Measurements from ENCODE around the gene MPI. TPM values are rescaled to one million over a fixed set of nuclear protein-coding genes. Genes with fewer than 3 reads are reported as not detected.

MPI gene
- total RNA-seq (33.1 and 50.7 TPM in 2 replicates), polyA plus RNA-seq (65.0 and 65.5 TPM in 2 replicates), polyA minus RNA-seq (ENCODE audit: low replicate concordance) (93.5 and 99.3 TPM in 2 replicates)
- polyA plus RNA-seq (2012): 46.3 and 51.0 TPM in 2 replicates

GRCh38 chr15:74889883-74890664 lies at the start of gene MPI:
MPI (plus strand) TSS chr15:74890042; CDS start chr15:74890074, 32 bp downstream.
- Histone ChIP-seq H3K79me2 (ENCODE audit: control insufficient read depth, insufficient read depth, low read length) (peaks cover 4% of the 10 kb centered on the region), H3K4me1 (ENCODE audit: control insufficient read depth, extremely low read depth, insufficient read depth, low read length) (peaks cover 4% of the 10 kb centered on the region), H3K4me2 (ENCODE audit: extremely low read depth, insufficient read depth, low read length) (peak within 1 kb of the TSS; percentile 97), H3K9me3 (ENCODE audit: control insufficient read depth, insufficient read depth, low read depth, low read length) (no peaks in the 10 kb centered on the region), H3K4me3 (replicated peaks in 1 of 4; ENCODE audit: control extremely low read depth in 1 of 4, insufficient read depth in 1 of 4, low read depth in 3 of 4, low read length in 4 of 4) (peak within 1 kb of the TSS; percentile 88 to 95 (median 91)), H3K27me3 (ENCODE audit: control insufficient read depth, insufficient read depth, low read length) (no peaks in the 10 kb centered on the region), H3K9ac (ENCODE audit: insufficient read depth, low read length) (peak within 1 kb of the TSS; percentile 81), H3K36me3 (ENCODE audit: control insufficient read depth, insufficient read depth, low read length) (peaks cover 9% of the 10 kb centered on the region), H2AFZ (ENCODE audit: low read length) (peak within 1 kb of the TSS; percentile 99), H3K27ac (ENCODE audit: insufficient read depth, low read length) (peak within 1 kb of the TSS; percentile 63), H4K20me1 (ENCODE audit: control insufficient read depth, extremely low read depth, insufficient read depth, low read length) (no peaks in the 10 kb centered on the region)
- DNase-seq (ENCODE audit: low read depth in 2 of 2): peak; percentile 74 to 78
- no peak for TF ChIP-seq EZH2 (IDR thresholded peaks at IDR 0.05; ENCODE audit: low read length, missing control alignments)
- no peak for TF ChIP-seq CTCF (conservative IDR thresholded peaks at IDR 0.05 in 1 of 2, IDR thresholded peaks at IDR 0.05 in 1 of 2; ENCODE audit: low read depth in 1 of 2, low read length in 2 of 2)

GRCh38 chr15:74840851-74841775 lies 48.7 kb upstream of the MPI start:
- Histone ChIP-seq H3K79me2 (ENCODE audit: control insufficient read depth, insufficient read depth, low read length) (no peaks in the 10 kb centered on the region), H3K4me2 (ENCODE audit: extremely low read depth, insufficient read depth, low read length) (no peak overlapping the region), H3K9ac (ENCODE audit: insufficient read depth, low read length) (no peak overlapping the region), H3K9me3 (ENCODE audit: control insufficient read depth, insufficient read depth, low read depth, low read length) (no peaks in the 10 kb centered on the region), H3K4me1 (ENCODE audit: control insufficient read depth, extremely low read depth, insufficient read depth, low read length) (peaks cover 7% of the 10 kb centered on the region), H3K27me3 (ENCODE audit: control insufficient read depth, insufficient read depth, low read length) (no peaks in the 10 kb centered on the region), H2AFZ (ENCODE audit: low read length) (no peak overlapping the region), H4K20me1 (ENCODE audit: control insufficient read depth, extremely low read depth, insufficient read depth, low read length) (no peaks in the 10 kb centered on the region), H3K27ac (ENCODE audit: insufficient read depth, low read length) (no peak overlapping the region), H3K36me3 (ENCODE audit: control insufficient read depth, insufficient read depth, low read length) (peaks cover 5% of the 10 kb centered on the region), H3K4me3 (replicated peaks in 1 of 4; ENCODE audit: control extremely low read depth in 1 of 4, insufficient read depth in 1 of 4, low read depth in 3 of 4, low read length in 4 of 4) (no peak overlapping the region)
- TF ChIP-seq EZH2 (IDR thresholded peaks at IDR 0.05; ENCODE audit: low read length, missing control alignments) (no peak), CTCF (conservative IDR thresholded peaks at IDR 0.05 in 1 of 2, IDR thresholded peaks at IDR 0.05 in 1 of 2; ENCODE audit: low read depth in 1 of 2, low read length in 2 of 2) (no peak)
- no peak for DNase-seq (ENCODE audit: low read depth in 2 of 2)

GRCh38 chr15:74841891-74842373 lies 47.9 kb upstream of the MPI start:
- H3K9ac ChIP-seq (ENCODE audit: insufficient read depth, low read length): no peak overlapping the region
- no peaks in the 10 kb centered on the region for H3K27me3 ChIP-seq (ENCODE audit: control insufficient read depth, insufficient read depth, low read length)
- TF ChIP-seq CTCF (conservative IDR thresholded peaks at IDR 0.05 in 1 of 2, IDR thresholded peaks at IDR 0.05 in 1 of 2; ENCODE audit: low read depth in 1 of 2, low read length in 2 of 2): no peak
- no peak for TF ChIP-seq EZH2 (IDR thresholded peaks at IDR 0.05; ENCODE audit: low read length, missing control alignments)
- no peaks in the 10 kb centered on the region for H3K9me3 ChIP-seq (ENCODE audit: control insufficient read depth, insufficient read depth, low read depth, low read length)
- H2AFZ ChIP-seq (ENCODE audit: low read length): no peak overlapping the region
- H3K4me3 ChIP-seq (replicated peaks in 1 of 4; ENCODE audit: control extremely low read depth in 1 of 4, insufficient read depth in 1 of 4, low read depth in 3 of 4, low read length in 4 of 4): peak overlapping the region; percentile 81 to 93 (median 86)
- peak overlapping the region; percentile 99 for H3K4me2 ChIP-seq (ENCODE audit: extremely low read depth, insufficient read depth, low read length)
- H3K27ac ChIP-seq (ENCODE audit: insufficient read depth, low read length): no peak overlapping the region
- H3K36me3 ChIP-seq (ENCODE audit: control insufficient read depth, insufficient read depth, low read length): peaks cover 5% of the 10 kb centered on the region
- H4K20me1 ChIP-seq (ENCODE audit: control insufficient read depth, extremely low read depth, insufficient read depth, low read length): no peaks in the 10 kb centered on the region
- DNase-seq (ENCODE audit: low read depth in 2 of 2): no peak
- no peaks in the 10 kb centered on the region for H3K79me2 ChIP-seq (ENCODE audit: control insufficient read depth, insufficient read depth, low read length)
- peaks cover 7% of the 10 kb centered on the region for H3K4me1 ChIP-seq (ENCODE audit: control insufficient read depth, extremely low read depth, insufficient read depth, low read length)
